NCI-H345 (cell line): Measurements from ENCODE around the gene TRNAU1AP.
"Not testable (repeated sequence)": the region's sequence is repeated elsewhere in the genome, so short reads cannot be mapped to it uniquely, and the experiment has no call there.

ENCODE experiments used
- DNase-seq: peaks from one replicate; lab custom pipeline; 2025; lab: John Stamatoyannopoulos, UW

TRNAU1AP gene

GRCh38 chr1:28577052-28577678 is 24.3 kb downstream of the TRNAU1AP start:
- no peak for DNase-seq

GRCh38 chr1:28577738-28578536 is 25.1 kb downstream of the TRNAU1AP start:
- no peak for DNase-seq

- no peak for DNase-seq
Measured at GRCh38 chr1:28578696-28579218, 25.9 kb downstream of the TRNAU1AP start.

- no peak for DNase-seq
Measured at GRCh38 chr1:28579401-28579800, 26.5 kb downstream of the TRNAU1AP start.

- peak; percentile 60 for DNase-seq
Measured at GRCh38 chr1:28580722-28581530, 28.0 kb downstream of the TRNAU1AP start.

- peak; percentile 97 for DNase-seq
Measured at GRCh38 chr1:28581531-28582247, 28.8 kb downstream of the TRNAU1AP start.

- peak; percentile 59 for DNase-seq
Measured at GRCh38 chr1:28582248-28582615, 29.3 kb downstream of the TRNAU1AP start.

GRCh38 chr1:28586585-28587391 is 33.9 kb downstream of the TRNAU1AP start:
- DNase-seq = not testable (repeated sequence)

- DNase-seq = no peak
Measured at GRCh38 chr1:28591708-28592320, 38.9 kb downstream of the TRNAU1AP start, which contains the start of gene RAB42. TSS of gene RAB42 (plus strand) at chr1:28592265. CDS start at chr1:28592512, 247 bp downstream.

- DNase-seq = no peak
Measured at GRCh38 chr1:28592321-28593071, 39.6 kb downstream of the TRNAU1AP start.

GRCh38 chr1:28593988-28594356 is 41.1 kb downstream of the TRNAU1AP start:
- DNase-seq = not testable (repeated sequence)

- DNase-seq = not testable (repeated sequence)
Measured at GRCh38 chr1:28594686-28595411, 42.0 kb downstream of the TRNAU1AP start.

GRCh38 chr1:28595412-28596191 is 42.7 kb downstream of the TRNAU1AP start:
- DNase-seq = no peak

- DNase-seq = not testable (repeated sequence)
Measured at GRCh38 chr1:28596276-28596675, 43.4 kb downstream of the TRNAU1AP start.

- no peak for DNase-seq
Measured at GRCh38 chr1:28601696-28602095, 48.8 kb downstream of the TRNAU1AP start.

GRCh38 chr1:28602536-28603439 is 49.9 kb downstream of the TRNAU1AP start:
- DNase-seq = peak; percentile 53

GRCh38 chr1:28604411-28604810 is 51.5 kb downstream of the TRNAU1AP start:
- DNase-seq = no peak
